ENCODE measurements around the gene CASP12.

Gene CASP12

DNA sequence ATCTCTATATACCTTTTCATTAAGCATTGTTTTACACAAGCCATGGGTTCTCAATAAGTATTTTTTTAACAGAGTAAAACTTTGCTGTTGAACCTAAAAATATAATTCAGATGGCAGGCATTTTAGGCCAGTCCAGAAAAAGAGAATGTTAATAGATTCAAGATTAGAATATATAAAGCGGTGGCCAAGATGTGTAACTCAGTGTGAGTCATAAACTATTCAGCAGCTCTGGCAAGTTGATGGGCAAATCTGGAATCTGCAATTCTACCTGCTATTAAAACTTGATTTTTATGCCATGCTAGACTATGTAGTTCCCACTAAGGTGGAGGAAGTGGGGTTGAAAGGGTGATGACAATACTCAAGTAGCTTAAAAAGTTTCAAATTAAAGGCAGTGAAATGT, 45.4 kb downstream of the CASP12 start:
- H2AFZ ChIP-seq (ENCODE audit: low read depth, low read length, severe bottlenecking) = no peak overlapping the region
- no peak overlapping the region for H3K4me3 ChIP-seq (ENCODE audit: insufficient read depth, low read length, poor library complexity, severe bottlenecking)
- no peaks in the 10 kb centered on the region for H3F3A ChIP-seq (ENCODE audit: insufficient read depth)
- no peaks in the 10 kb centered on the region for H3K79me2 ChIP-seq (ENCODE audit: insufficient read depth, low read length)
- H3K9me2 ChIP-seq (replicated peaks; ENCODE audit: insufficient read depth, low read length) = no peaks in the 10 kb centered on the region
- no peaks in the 10 kb centered on the region for H3K9me3 ChIP-seq (ENCODE audit: insufficient read depth, low read length)
- H3K9ac ChIP-seq (ENCODE audit: low read length) = no peak overlapping the region
- no peak overlapping the region for H3K4me2 ChIP-seq (ENCODE audit: low read depth, low read length, poor library complexity, severe bottlenecking)
- H3K36me3 ChIP-seq (ENCODE audit: low read length) = no peaks in the 10 kb centered on the region
- no peaks in the 10 kb centered on the region for H4K20me1 ChIP-seq (ENCODE audit: low read depth, low read length)
- H3K27ac ChIP-seq (ENCODE audit: low read depth, low read length) = no peak overlapping the region
- no peak for TF ChIP-seq EZH2phosphoT487 (conservative IDR thresholded peaks at IDR 0.05; ENCODE audit: low read length)
- TF ChIP-seq, protein P1, sequence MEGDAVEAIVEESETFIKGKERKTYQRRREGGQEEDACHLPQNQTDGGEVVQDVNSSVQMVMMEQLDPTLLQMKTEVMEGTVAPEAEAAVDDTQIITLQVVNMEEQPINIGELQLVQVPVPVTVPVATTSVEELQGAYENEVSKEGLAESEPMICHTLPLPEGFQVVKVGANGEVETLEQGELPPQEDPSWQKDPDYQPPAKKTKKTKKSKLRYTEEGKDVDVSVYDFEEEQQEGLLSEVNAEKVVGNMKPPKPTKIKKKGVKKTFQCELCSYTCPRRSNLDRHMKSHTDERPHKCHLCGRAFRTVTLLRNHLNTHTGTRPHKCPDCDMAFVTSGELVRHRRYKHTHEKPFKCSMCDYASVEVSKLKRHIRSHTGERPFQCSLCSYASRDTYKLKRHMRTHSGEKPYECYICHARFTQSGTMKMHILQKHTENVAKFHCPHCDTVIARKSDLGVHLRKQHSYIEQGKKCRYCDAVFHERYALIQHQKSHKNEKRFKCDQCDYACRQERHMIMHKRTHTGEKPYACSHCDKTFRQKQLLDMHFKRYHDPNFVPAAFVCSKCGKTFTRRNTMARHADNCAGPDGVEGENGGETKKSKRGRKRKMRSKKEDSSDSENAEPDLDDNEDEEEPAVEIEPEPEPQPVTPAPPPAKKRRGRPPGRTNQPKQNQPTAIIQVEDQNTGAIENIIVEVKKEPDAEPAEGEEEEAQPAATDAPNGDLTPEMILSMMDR (IDR thresholded peaks at IDR 0.05; ENCODE audit: insufficient read depth, low read length, poor library complexity, severe bottlenecking) = no peak
- H3K27me3 ChIP-seq (ENCODE audit: low read length) = no peaks in the 10 kb centered on the region

DNA sequence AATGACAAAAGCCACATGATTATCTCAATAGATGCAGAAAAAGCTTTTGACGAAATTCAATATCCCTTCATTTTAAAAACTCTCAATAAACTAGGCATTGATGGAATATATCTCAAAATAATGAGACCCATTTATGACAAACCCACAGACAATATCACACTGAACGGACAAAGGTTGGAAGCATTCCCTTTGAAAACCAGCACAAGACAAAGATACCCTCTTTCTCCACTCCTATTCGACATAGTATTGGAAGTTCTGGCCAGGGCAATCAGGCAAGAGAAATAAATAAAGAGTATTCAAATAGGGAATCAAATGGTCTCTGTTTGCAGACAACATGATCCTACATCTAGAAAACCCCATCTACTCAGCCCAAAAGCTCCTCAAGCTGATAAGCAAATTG, 52.0 kb downstream of the CASP12 start:
- H3K27me3 ChIP-seq (ENCODE audit: low read length) = no peaks in the 10 kb centered on the region
- H4K20me1 ChIP-seq (ENCODE audit: low read depth, low read length) = no peaks in the 10 kb centered on the region
- H3K27ac ChIP-seq (ENCODE audit: low read depth, low read length) = no peak overlapping the region
- H3K4me3 ChIP-seq (ENCODE audit: insufficient read depth, low read length, poor library complexity, severe bottlenecking) = no peak overlapping the region
- TF ChIP-seq, protein P1 (IDR thresholded peaks at IDR 0.05; ENCODE audit: insufficient read depth, low read length, poor library complexity, severe bottlenecking) = no peak
- no peak for TF ChIP-seq EZH2phosphoT487 (conservative IDR thresholded peaks at IDR 0.05; ENCODE audit: low read length)
- H3K36me3 ChIP-seq (ENCODE audit: low read length) = no peaks in the 10 kb centered on the region
- H3K9me2 ChIP-seq (replicated peaks; ENCODE audit: insufficient read depth, low read length) = no peaks in the 10 kb centered on the region
- H3K4me2 ChIP-seq (ENCODE audit: low read depth, low read length, poor library complexity, severe bottlenecking) = no peak overlapping the region
- H2AFZ ChIP-seq (ENCODE audit: low read depth, low read length, severe bottlenecking) = no peak overlapping the region
- H3K9me3 ChIP-seq (ENCODE audit: insufficient read depth, low read length) = no peaks in the 10 kb centered on the region
- H3K9ac ChIP-seq (ENCODE audit: low read length) = no peak overlapping the region
- H3F3A ChIP-seq (ENCODE audit: insufficient read depth) = no peaks in the 10 kb centered on the region
- no peaks in the 10 kb centered on the region for H3K79me2 ChIP-seq (ENCODE audit: insufficient read depth, low read length)

DNA sequence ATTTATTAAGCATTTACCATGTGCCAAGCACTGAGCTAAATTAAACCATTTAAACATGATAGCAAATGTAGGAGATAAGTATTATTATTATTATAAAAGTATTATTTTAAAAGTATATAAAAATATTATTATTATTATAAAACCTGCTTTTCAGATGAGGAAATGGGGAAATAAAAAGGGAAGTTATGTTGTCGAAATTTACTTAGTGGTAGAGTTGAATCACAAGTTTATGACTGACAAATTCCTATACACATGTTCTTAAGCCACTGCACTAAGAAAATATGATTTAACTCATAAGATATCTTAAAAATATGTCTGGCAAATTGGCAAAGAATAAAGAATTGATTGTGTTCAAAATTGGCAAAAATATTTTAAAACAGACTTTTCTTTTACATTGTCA, 53.8 kb downstream of the CASP12 start:
- no peak overlapping the region for H3K4me2 ChIP-seq (ENCODE audit: low read depth, low read length, poor library complexity, severe bottlenecking)
- H3K9me2 ChIP-seq (replicated peaks; ENCODE audit: insufficient read depth, low read length) = no peaks in the 10 kb centered on the region
- H2AFZ ChIP-seq (ENCODE audit: low read depth, low read length, severe bottlenecking) = no peak overlapping the region
- H3K9ac ChIP-seq (ENCODE audit: low read length) = no peak overlapping the region
- no peaks in the 10 kb centered on the region for H4K20me1 ChIP-seq (ENCODE audit: low read depth, low read length)
- no peaks in the 10 kb centered on the region for H3F3A ChIP-seq (ENCODE audit: insufficient read depth)
- H3K27ac ChIP-seq (ENCODE audit: low read depth, low read length) = no peak overlapping the region
- no peak overlapping the region for H3K4me3 ChIP-seq (ENCODE audit: insufficient read depth, low read length, poor library complexity, severe bottlenecking)
- no peak for TF ChIP-seq EZH2phosphoT487 (conservative IDR thresholded peaks at IDR 0.05; ENCODE audit: low read length)
- TF ChIP-seq, protein P1 (IDR thresholded peaks at IDR 0.05; ENCODE audit: insufficient read depth, low read length, poor library complexity, severe bottlenecking) = no peak
- no peaks in the 10 kb centered on the region for H3K36me3 ChIP-seq (ENCODE audit: low read length)
- H3K9me3 ChIP-seq (ENCODE audit: insufficient read depth, low read length) = no peaks in the 10 kb centered on the region
- no peaks in the 10 kb centered on the region for H3K79me2 ChIP-seq (ENCODE audit: insufficient read depth, low read length)
- H3K27me3 ChIP-seq (ENCODE audit: low read length) = no peaks in the 10 kb centered on the region
